ENCODE data around the gene ACAP1.

ACAP1 gene

DNA sequence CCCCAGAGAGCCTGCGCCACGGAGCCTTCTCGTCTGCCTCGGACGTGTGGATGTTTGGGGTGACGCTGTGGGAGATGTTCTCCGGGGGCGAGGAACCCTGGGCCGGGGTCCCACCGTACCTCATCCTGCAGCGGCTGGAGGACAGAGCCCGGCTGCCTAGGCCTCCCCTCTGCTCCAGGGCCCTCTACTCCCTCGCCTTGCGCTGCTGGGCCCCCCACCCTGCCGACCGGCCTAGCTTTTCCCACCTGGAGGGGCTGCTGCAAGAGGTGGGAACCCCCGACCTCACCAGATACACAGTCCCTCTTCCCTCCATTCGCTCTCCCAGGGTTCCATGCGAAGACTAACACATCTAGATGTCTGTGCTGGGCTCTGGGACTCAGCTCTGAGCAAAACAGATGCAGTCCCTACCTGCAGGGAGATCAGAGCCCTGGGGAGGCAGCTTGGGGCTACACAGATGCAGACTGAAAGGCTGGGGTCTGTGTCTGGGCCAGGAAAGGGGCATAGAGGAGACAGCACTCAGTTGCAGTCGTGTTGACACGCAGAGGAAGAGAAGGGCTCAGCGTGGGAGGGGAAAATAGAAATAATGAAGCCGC lies 48.3 kb downstream of the ACAP1 start:
- no peak for DNase-seq (ENCODE audit: low read depth, low spot score)

DNA sequence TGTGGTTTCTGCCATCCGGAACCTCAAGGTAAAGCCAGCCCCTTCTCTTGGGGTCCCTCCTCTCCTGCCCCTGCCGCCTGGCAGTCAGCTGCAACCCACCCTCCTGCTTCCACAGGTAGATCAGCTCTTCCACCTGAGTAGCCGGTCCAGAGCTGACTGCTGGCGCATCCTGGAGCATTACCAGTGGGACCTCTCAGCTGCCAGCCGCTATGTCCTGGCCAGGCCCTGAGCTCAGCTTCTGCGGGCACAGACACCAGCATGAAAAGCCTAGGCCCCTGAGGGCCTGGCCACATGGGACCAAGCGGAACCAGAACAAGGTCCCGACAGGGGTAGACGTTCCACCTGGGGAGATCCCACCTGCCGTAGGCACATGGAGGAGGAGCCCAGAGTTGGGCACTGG lies 52.5 kb downstream of the ACAP1 start:
- DNase-seq (ENCODE audit: low read depth, low spot score): no peak

DNA sequence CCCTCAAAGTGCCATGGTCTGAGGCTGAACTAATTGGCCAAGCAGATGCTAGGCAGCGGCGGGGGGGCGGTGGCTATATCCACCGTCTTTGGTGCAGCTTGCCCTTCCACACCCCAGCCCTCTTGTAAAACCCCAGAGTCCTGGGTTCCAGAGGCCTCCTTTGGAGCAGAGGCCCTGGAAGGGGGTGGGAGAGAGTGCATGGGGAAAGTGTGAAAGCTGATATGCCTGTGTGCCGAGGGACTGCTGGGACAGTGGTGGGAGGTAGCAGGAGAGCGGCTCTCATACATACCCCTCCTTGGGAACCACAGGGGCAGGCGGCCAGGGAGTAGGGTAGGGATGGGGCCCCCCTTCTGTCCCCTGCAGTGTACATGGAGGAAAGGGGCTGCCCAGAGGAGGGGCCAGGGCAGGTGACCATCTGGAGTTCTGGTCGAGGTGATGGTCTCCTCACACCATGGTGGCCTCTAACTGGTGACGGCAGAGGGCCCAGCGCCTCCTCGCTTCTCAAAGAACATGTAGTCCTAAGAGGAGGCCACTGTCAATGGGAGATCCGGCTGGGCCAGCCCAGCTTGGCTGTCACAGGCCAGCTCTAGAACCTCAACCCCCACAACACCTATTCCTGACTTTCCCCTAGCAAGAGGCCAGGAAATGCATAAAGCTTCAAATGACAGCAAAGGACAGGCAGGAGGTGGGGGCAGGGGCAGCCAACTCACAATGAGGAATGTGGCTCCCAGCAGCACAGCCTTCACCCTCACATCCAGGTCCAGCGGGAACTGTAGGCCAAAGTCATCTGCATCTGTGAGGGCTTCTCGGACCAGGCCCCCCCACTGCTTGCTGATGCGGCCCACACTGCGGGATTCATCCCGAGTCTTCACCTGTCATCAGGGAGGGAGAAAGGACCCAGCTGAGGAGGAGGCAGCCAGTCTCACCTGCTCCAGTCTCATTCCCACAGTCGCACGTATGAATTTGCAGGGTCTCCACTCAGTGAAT lies 53.9 kb downstream of the ACAP1 start:
- no peak for DNase-seq (ENCODE audit: low read depth, low spot score)

DNA sequence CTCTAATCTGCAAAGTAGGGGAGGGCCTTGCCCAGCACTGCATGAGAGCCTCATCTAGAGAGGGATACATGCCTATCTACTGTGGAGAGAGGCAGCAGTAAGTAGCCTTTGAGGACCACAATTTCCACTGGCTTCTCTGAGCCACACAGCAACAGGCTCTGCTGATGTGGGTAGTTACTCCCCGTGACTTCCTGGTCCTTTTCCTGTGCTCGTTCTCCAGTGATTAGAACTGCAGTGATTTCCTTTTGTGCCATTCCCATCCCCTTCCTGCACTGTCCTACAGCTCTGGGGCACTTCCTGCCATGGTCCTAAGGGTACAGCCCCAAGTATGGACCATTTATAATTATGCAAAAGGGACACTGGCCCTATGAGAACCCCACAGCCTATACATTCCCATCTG lies 55.0 kb downstream of the ACAP1 start:
- DNase-seq (ENCODE audit: low read depth, low spot score): no peak

DNA sequence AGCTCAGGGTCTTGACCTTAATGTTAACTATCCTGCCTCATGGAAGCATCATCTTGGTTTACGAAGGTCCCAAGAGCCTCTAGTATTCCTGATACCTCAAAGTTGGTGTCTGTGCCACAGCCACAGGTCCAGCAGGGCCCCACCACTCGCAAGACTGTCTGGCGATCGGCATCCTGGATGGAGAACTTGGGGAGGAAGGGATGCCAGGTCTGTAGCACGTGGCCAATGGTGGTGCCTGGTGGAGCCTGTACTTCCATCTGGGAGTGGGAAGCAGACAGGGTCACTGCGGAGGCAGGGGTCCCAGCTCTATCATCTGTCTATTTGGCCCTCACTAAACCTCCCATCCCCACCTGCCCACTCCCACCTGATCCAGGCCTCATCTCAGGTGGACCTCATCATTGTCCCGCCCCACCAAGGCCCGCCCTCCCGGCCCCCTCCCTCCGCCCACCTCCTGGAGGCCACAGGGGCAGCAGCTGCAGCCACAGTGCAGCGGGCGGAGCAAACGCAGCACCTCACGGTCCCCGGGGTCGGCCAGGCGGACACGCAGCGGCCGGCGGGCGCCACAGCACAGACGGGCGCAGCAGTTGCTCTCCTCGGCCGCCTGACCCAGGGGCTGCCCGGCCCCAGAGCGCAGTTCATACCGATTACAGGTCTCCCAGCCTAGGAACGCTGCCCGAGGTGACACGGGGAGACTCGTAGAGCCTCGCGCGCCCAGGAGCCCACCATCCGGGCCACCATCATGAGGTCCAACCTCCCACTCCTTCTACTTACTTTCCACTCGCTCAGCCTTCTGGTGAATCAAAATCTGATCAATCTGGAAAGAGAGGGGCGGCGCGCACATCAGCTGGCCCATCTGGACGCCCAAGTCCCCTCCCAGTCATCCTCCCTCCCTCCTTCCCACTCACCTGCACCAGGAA lies 56.6 kb downstream of the ACAP1 start:
- no peak for DNase-seq (ENCODE audit: low read depth, low spot score)

DNA sequence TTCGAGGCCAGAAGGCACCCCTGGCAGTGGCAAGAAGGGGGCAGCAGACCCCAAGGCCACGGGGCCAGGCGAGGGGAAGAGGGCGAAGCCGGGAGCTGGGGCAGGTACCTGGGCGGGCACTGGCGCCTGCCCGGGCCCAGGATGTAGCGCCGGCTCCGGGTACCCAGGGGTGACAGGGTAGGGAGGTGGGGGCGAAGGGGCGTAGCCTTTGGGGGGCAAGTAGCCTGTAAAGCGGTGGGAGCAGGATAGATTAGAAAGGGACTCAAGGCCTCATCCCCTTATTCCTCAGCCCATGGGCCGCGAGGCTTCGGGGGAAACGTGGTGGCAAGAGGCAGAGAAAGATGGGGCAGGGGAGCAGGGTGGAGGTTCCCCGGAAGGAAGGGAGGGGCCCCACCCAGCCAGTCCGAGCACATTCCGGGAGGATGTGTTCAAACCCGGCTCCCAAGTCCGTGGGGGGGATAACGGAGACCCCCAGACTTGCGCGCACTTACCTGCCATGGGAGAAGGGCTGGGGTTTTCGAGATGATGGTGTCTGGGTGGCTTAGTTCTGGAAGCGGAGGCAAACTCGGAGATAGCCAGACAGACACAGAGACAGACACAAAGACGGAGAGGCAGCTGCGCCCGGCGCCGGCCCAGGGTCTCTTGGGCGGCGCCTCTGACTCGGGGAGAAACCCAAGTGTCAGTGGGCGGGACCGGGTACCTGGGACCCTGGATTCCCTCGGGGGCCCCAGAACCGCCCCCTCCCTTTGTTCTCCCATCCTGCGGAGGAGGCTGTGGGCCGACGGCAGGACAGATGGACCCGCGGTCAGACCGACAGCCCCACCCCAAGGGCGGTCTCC lies 57.5 kb downstream of the ACAP1 start:
- DNase-seq (ENCODE audit: low read depth, low spot score): no peak

DNA sequence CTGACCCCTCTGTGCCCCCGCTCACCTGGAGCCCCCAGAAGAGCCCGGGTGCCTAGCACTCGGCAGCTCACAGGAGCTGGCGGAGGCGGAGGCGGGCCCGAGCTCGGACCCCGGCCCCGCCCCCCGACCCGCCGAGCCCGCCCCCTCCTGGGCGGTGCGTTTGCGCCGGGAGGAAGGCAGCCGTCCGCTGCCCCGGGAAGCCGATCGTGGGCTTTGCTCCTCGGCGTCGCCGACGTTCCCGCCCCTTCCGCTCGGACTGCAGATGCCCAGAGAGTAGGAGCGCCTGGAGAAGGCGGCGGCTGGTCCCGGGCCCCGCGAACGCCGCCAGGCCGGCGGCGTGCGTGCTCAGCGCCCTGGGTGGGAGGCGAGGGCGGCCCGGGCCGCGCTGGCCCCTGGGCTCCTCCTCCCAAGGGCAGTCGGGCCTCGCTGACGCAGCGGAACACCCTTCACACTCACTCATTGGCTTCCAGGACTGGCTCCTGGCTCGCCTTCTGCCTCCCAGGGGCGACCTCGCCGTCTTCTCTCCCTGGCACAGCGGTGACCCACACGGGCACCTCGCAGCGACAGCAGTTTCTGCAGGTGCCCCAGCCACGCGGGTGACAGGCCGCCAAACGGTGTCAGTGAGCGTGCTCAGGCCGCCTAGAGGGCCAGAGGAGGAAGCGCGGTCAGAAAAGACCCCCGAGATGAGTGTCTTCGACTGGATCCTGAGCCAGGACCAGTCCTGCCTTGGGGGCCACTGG lies 58.3 kb downstream of the ACAP1 start, which contains the start of gene PLSCR3:
Gene PLSCR3 (minus strand): TSS at position 74 of the 740 bp plus-strand sequence. CDS start 415 bp downstream, outside the sequence.
- DNase-seq (ENCODE audit: low read depth, low spot score): no peak

DNA sequence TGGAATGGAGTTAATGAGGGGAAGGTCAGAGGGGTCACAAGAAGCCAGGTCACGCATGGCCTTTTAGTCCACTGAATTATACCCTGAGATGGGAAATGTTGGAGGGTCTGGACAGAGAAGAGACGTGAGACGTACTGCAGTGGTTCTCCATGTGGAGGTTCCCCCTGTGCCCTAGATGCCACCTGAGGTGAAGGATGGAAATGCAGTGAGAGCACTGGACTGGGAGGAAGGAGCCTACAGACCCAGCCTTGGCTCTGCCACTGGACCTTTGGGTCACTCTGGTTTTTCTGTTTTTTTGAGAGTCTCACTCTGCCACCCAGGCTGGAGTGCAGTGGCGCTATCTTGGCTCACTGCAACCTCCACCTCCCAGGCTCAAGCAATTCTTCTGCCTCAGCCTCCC lies 59.8 kb downstream of the ACAP1 start:
- no peak for DNase-seq (ENCODE audit: low read depth, low spot score)

DNA sequence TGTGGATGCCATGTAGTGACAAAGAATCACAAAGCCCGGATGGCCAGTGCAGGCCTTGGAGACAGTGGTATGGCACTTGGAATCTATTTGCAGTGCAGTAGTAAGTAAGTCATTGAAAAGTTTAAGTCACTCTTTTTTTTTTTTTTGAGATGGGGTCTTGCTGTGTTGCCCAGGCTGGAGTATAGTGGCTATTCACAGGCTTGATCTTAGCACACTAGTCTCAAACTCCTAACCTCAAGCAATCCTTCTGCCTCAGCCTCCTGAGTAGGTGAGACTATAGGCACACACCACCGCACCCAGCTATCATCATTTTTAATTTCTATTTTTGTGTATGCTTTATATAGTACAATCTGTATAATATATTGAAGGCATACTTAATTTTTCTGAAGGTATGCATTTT lies 62.3 kb downstream of the ACAP1 start:
- DNase-seq (ENCODE audit: low read depth, low spot score): no peak
